ENCODE data around the gene CCDC71L. TPM values are rescaled to one million over a fixed set of nuclear protein-coding genes. Genes with fewer than 3 reads are reported as not detected.

CCDC71L gene
- total and polyA plus RNA-seq, 2 of the 4 experiments (the other 2 are of a cell fraction): 19.7 to 20.6 TPM

- DNase-seq (no peak), ATAC-seq (ENCODE audit: low read depth) (no peak)
- Histone ChIP-seq H3K9me1 (ENCODE audit: insufficient read depth, low read length) (no peaks in the 10 kb centered on the region), H4K91ac (ENCODE audit: insufficient read depth, low read depth, low read length) (no peak overlapping the region), H3K4ac (ENCODE audit: low read depth, low read length) (no peak overlapping the region), H3K14ac (replicated peaks; ENCODE audit: low read depth, low read length) (no peak overlapping the region), H4K5ac (ENCODE audit: low read depth, low read length) (no peak overlapping the region), H2BK15ac (ENCODE audit: low read depth, low read length) (no peak overlapping the region), H3K23ac (ENCODE audit: low read depth, low read length) (no peak overlapping the region), H3K27ac (ENCODE audit: insufficient read depth, low read length) (no peak overlapping the region), H3K79me1 (ENCODE audit: low read depth in 1 of 2, low read length in 2 of 2) (no peaks in the 10 kb centered on the region), H3K9me3 (ENCODE audit: control insufficient read depth, insufficient read depth, low read length) (no peaks in the 10 kb centered on the region), H3K4me1 (ENCODE audit: control insufficient read depth, insufficient read depth, low read length) (peaks cover 2% of the 10 kb centered on the region; the same call in 1 of the 2 replicates), H2BK5ac (ENCODE audit: low read depth, low read length, poor library complexity, severe bottlenecking) (no peak overlapping the region), H3K27me3 (ENCODE audit: control insufficient read depth, insufficient read depth, low read length) (no peaks in the 10 kb centered on the region), H4K20me1 (ENCODE audit: insufficient read depth, low read length) (no peaks in the 10 kb centered on the region), H2AK9ac (replicated peaks; ENCODE audit: low read depth, low read length, poor library complexity) (no peak overlapping the region), H2AK5ac (ENCODE audit: low read depth, low read length) (no peak overlapping the region), H3K4me3 (ENCODE audit: insufficient read depth, low read depth, low read length) (no peak overlapping the region), H2BK120ac (ENCODE audit: low read depth, low read length) (no peak overlapping the region), H3K18ac (ENCODE audit: low read depth, low read length) (no peak overlapping the region), H3K56ac (ENCODE audit: extremely low read depth, insufficient read depth, low read length) (no peak overlapping the region), H2AFZ (replicated peaks; ENCODE audit: low read length, poor library complexity) (no peak overlapping the region), H3K9ac (ENCODE audit: low read depth, low read length) (no peak overlapping the region), H3K36me3 (ENCODE audit: control insufficient read depth, insufficient read depth, low read length) (no peaks in the 10 kb centered on the region), H4K8ac (ENCODE audit: low read depth in 2 of 2, low read length in 2 of 2) (no peak overlapping the region), H2BK20ac (ENCODE audit: low read depth, low read length) (no peak overlapping the region), H3K4me2 (ENCODE audit: low read depth, low read length) (no peak overlapping the region)
- in situ Hi-C loops (cut with MboI; ENCODE audit: low sequenced_read_pairs) (no loop called here), intact Hi-C loops (cut with micrococcal nuclease) (no loop called here), dilution Hi-C loops (cut with HindIII; ENCODE audit: low sequenced_read_pairs, unreplicated experiment) (no loop called here)
- TF ChIP-seq NFE2L2 (IDR thresholded peaks at IDR 0.05; ENCODE audit: low read depth, low read length) (no peak), ELK1 (IDR thresholded peaks at IDR 0.05; ENCODE audit: borderline replicate concordance, low read depth, low read length) (no peak), CEBPB (IDR thresholded peaks at IDR 0.05; ENCODE audit: low read depth, low read length) (no peak), MAZ (IDR thresholded peaks at IDR 0.05; ENCODE audit: borderline replicate concordance, low read depth, low read length) (no peak), MXI1 (IDR thresholded peaks at IDR 0.05; ENCODE audit: borderline replicate concordance, low read depth, low read length) (no peak), USF2 (IDR thresholded peaks at IDR 0.05; ENCODE audit: low read depth, low read length) (no peak), FOS (IDR thresholded peaks at IDR 0.05; ENCODE audit: low read depth, low read length) (no peak), RCOR1 (IDR thresholded peaks at IDR 0.05; ENCODE audit: insufficient replicate concordance, low read length) (no peak)
- POLR2A ChIA-PET (ENCODE audit: unreplicated experiment): no interaction called here
- CTCF ChIA-PET: no interaction called here
- WGBS, 2 experiments (ENCODE audit: extremely low coverage in 2 of 2, insufficient read length in 1 of 2): no CpG with 5 or more reads among the region's 2 CpGs
- BruUV-seq (replicated peaks): no TSS peak
These were observed 17.6 kb downstream of the CCDC71L start for GRCh38 chr7:106643216-106644000.

Data from IMR-90 (cell line).